Measurements from ENCODE around the gene STX4. TPM values are rescaled to one million over a fixed set of nuclear protein-coding genes. Genes with fewer than 3 reads are reported as not detected.

STX4 gene
- polyA plus RNA-seq, 1 donor (not counting 4 experiments of a cell fraction or from before 2014, with no cell fraction given) = 43.6 TPM

DNA sequence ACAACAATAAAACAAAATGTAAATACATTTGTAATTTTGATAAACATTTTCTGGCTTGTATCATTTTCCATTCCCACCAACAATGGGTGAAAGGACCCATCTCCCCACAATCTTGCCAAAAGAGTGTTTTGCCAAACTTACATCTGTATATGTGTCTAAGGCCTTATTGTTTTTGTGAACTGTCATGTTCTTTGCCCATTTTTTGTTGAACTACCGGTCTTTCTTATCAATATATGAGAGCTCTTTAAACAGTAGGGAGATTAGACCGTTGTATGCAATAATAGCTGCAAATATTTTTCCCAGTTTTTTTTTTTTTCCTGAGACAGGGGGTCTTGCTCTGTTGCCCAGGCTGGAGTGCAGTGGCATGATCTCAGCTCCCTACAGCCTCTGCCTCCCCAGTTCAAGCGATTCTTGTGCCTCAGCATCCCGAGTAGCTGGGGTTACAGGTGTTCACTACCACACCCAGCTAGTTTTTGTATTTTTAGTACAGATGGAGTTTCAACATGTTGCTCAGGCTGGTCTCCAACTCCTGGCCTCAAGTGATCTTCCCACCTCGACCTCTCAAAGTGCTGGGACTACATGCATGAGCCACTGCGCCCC, 9.6 kb upstream of the STX4 start:
- no peaks in the 10 kb centered on the region for H3K79me2 ChIP-seq (ENCODE audit: control insufficient read depth, insufficient read depth, low read length)
- H3K36me3 ChIP-seq (ENCODE audit: control insufficient read depth in 2 of 2, extremely low read depth in 1 of 2, insufficient read depth in 2 of 2, low read length in 2 of 2) = no peaks in the 10 kb centered on the region
- no peak overlapping the region for H3K4me3 ChIP-seq (ENCODE audit: control insufficient read depth in 2 of 3, extremely low read depth in 1 of 3, insufficient read depth in 2 of 3, low read depth in 1 of 3, low read length in 3 of 3)
- no peaks in the 10 kb centered on the region for H3K9me1 ChIP-seq (ENCODE audit: control insufficient read depth, extremely low read depth, insufficient read depth, low read length)
- FAIRE-seq (no peak), DNase-seq (ENCODE audit: low read depth, low spot score) (no peak)
- no peaks in the 10 kb centered on the region for H3K4me1 ChIP-seq (ENCODE audit: control insufficient read depth, extremely low read depth, insufficient read depth, low read length)
- no peak overlapping the region for H3K4me2 ChIP-seq (ENCODE audit: control insufficient read depth, extremely low read depth, insufficient read depth, low read depth, low read length)
- H3K27me3 ChIP-seq (ENCODE audit: control insufficient read depth, extremely low read depth, insufficient read depth, low read length) = no peaks in the 10 kb centered on the region
- H2AFZ ChIP-seq (ENCODE audit: control insufficient read depth, low read length) = no peak overlapping the region
- dilution Hi-C loops (cut with MboI; ENCODE audit: extremely low pct_ligation_motif_present, low sequenced_read_pairs) = no loop called here
- H3K27ac ChIP-seq (ENCODE audit: control insufficient read depth, insufficient read depth, low read length) = no peak overlapping the region
- TF ChIP-seq EZH2 (IDR thresholded peaks at IDR 0.05; ENCODE audit: low read length) = no peak
- TF ChIP-seq CTCF (optimal IDR thresholded peaks at IDR 0.05 in 1 of 3, IDR thresholded peaks at IDR 0.05 in 1 of 3, conservative IDR thresholded peaks at IDR 0.05 in 1 of 3; ENCODE audit: extremely low read depth in 1 of 3, insufficient read depth in 2 of 3, low read length in 3 of 3) = no peak
- no peaks in the 10 kb centered on the region for H4K20me1 ChIP-seq (ENCODE audit: control insufficient read depth, extremely low read depth, insufficient read depth, low read length)
- H3K9me3 ChIP-seq (ENCODE audit: control insufficient read depth, low read depth, low read length) = no peaks in the 10 kb centered on the region
- no peak overlapping the region for H3K9ac ChIP-seq (ENCODE audit: control insufficient read depth, extremely low read depth, insufficient read depth, low read length)

DNA sequence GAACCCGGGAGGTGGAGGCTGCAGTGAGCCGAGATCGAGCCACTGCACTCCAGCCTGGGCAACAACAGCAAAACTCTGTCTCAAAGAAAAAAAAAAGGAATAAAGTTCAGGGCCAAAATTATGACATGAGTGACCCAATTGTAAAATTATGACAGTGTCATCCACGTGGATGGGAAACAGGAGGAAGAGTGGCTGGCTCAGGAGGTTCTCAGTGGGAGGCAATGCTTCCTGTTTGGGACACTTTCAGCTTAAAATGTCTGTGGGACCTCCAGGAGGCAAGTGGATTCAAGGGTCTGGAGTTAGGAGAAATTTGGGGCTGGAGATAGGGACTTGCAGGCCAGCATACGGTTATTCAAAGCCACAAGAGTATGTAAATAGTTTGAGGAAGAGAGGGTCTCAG, 8.0 kb upstream of the STX4 start:
- Histone ChIP-seq H3K4me3 (ENCODE audit: control insufficient read depth in 2 of 3, extremely low read depth in 1 of 3, insufficient read depth in 2 of 3, low read depth in 1 of 3, low read length in 3 of 3) (no peak overlapping the region), H3K27ac (ENCODE audit: control insufficient read depth, insufficient read depth, low read length) (no peak overlapping the region), H4K20me1 (ENCODE audit: control insufficient read depth, extremely low read depth, insufficient read depth, low read length) (no peaks in the 10 kb centered on the region), H3K27me3 (ENCODE audit: control insufficient read depth, extremely low read depth, insufficient read depth, low read length) (no peaks in the 10 kb centered on the region), H3K4me2 (ENCODE audit: control insufficient read depth, extremely low read depth, insufficient read depth, low read depth, low read length) (no peak overlapping the region), H3K9me1 (ENCODE audit: control insufficient read depth, extremely low read depth, insufficient read depth, low read length) (no peaks in the 10 kb centered on the region), H2AFZ (ENCODE audit: control insufficient read depth, low read length) (no peak overlapping the region), H3K79me2 (ENCODE audit: control insufficient read depth, insufficient read depth, low read length) (no peaks in the 10 kb centered on the region), H3K4me1 (ENCODE audit: control insufficient read depth, extremely low read depth, insufficient read depth, low read length) (no peaks in the 10 kb centered on the region), H3K9me3 (ENCODE audit: control insufficient read depth, low read depth, low read length) (no peaks in the 10 kb centered on the region), H3K36me3 (ENCODE audit: control insufficient read depth in 2 of 2, extremely low read depth in 1 of 2, insufficient read depth in 2 of 2, low read length in 2 of 2) (no peaks in the 10 kb centered on the region), H3K9ac (ENCODE audit: control insufficient read depth, extremely low read depth, insufficient read depth, low read length) (no peak overlapping the region)
- FAIRE-seq (no peak), DNase-seq (ENCODE audit: low read depth, low spot score) (no peak)
- dilution Hi-C loops (cut with MboI; ENCODE audit: extremely low pct_ligation_motif_present, low sequenced_read_pairs) = no loop called here
- TF ChIP-seq CTCF (optimal IDR thresholded peaks at IDR 0.05 in 1 of 3, IDR thresholded peaks at IDR 0.05 in 1 of 3, conservative IDR thresholded peaks at IDR 0.05 in 1 of 3; ENCODE audit: extremely low read depth in 1 of 3, insufficient read depth in 2 of 3, low read length in 3 of 3) = no peak
